ENCODE data around the gene MSH2.

DNA sequence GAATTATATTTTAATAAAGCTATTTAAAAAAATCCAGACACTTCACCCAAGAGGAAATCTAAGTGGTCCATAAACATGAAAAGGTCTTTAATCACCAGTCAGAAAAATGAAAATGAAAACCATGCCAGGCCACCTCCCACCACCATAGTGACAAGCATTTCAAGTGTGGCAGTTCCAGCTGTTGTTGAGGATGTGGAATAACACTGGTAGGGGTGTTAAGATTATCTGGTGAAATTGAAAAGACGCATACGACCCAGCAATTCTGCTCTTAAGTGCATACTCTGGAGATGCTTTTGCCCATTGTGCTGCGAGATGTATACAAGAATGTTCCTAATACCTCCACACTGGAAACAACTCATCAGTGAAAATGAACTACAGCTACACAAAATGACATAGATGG is 82.2 kb downstream of the MSH2 start:
- TF ChIP-seq CTCF (IDR thresholded peaks at IDR 0.05) (no peak), POLR2AphosphoS5 (IDR thresholded peaks at IDR 0.05) (no peak), POLR2A (IDR thresholded peaks at IDR 0.05) (no peak)

Data from upper lobe of left lung (tissue), 4 donors.